Cardiac muscle cell (in vitro differentiated cells and primary cell): ENCODE results near the gene VAMP4. TPM values are rescaled to one million over a fixed set of nuclear protein-coding genes. Genes with fewer than 3 reads are reported as not detected.
"Not testable (repeated sequence)": the region's sequence is repeated elsewhere in the genome, so short reads cannot be mapped to it uniquely, and the experiment has no call there.

Source experiments
- DNase-seq, 2 donors: peaks; one replicate each; pipeline versions ENCODE4 v3.0.0 to v3.0.0-alpha.2; 2010 to 2017; ENCODE audit warnings: low read depth in 1 of 2, low spot score in 1 of 2
- H3K27ac ChIP-seq: fragments of 200-600 bp; sonication (generic); 2 replicates; pipeline ENCODE4 v1.5.1; 2016
- H3K27me3 ChIP-seq: fragments of 200-600 bp; sonication (generic); 2 replicates; pipeline ENCODE4 v1.6.0; 2016; ENCODE audit warnings: control low read depth
- H3K36me3 ChIP-seq: fragments of 200-600 bp; sonication (generic); 2 replicates; pipeline ENCODE4 v1.5.1; 2016; ENCODE audit warnings: control low read depth
- H3K4me1 ChIP-seq: fragments of 200-600 bp; sonication (generic); 2 replicates; pipeline ENCODE4 v1.8.1; 2017; ENCODE audit warnings: low read depth, mild to moderate bottlenecking, mixed run types
- H3K4me3 ChIP-seq: fragments of 200-600 bp; sonication (generic); 2 replicates; pipeline ENCODE4 v1.5.1; 2016; ENCODE audit warnings: mild to moderate bottlenecking
- H3K9me3 ChIP-seq: fragments of 200-600 bp; sonication (generic); 2 replicates; pipeline ENCODE4 v1.5.1; 2017; ENCODE audit warnings: low read depth, mild to moderate bottlenecking, control low read depth
- polyA plus RNA-seq: library from polyadenylated mRNA; unstranded; fragments of >200 nt; fragmentation: Nextera tagmentation; extraction: Ambion mirVana; gene quantifications from 2 replicates; pipeline ENCODE4 v1.2.1, GENCODE V29; 2016
- total RNA-seq: library from RNA; depleted of rRNA; stranded (reverse); fragments of >200 nt; gene quantifications from 2 replicates; pipeline ENCODE4 v1.2.3, GENCODE V29; 2016
- TF ChIP-seq, protein P1 (sequence below): IDR thresholded peaks from 2 replicates; pipeline ENCODE4 v1.5.1; 2012; ENCODE audit warnings: low read depth, mild to moderate bottlenecking, low read length

VAMP4 gene
- total and polyA plus RNA-seq, 2 experiments from 2014 or later = 6.9 to 9.4 TPM

DNA sequence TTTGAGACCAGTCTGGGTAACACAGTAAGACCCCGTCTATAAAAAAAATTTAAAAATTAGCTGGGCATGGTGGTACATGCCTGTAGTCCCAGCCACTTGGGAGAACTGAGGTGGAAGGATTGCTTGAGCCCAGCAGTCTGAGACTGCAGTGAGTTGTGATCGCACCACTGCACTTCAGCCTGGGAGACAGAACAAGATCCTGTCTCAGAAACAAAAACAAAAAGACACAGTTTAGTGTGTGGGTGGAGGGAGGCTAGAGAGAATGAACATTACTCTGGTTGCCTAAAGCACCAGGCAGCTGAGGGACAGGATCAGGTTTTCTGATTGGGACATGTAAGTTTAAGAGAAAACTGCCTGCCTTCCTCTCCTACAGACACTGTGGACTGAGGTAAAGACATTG, 42.3 kb downstream of the VAMP4 start:
- Histone ChIP-seq H3K9me3 (no peaks in the 10 kb centered on the region), H3K36me3 (no peaks in the 10 kb centered on the region), H3K27ac (no peak overlapping the region), H3K27me3 (no peaks in the 10 kb centered on the region), H3K4me3 (no peak overlapping the region), H3K4me1 (no peaks in the 10 kb centered on the region)
- DNase-seq = no peak
- TF ChIP-seq, protein P1, sequence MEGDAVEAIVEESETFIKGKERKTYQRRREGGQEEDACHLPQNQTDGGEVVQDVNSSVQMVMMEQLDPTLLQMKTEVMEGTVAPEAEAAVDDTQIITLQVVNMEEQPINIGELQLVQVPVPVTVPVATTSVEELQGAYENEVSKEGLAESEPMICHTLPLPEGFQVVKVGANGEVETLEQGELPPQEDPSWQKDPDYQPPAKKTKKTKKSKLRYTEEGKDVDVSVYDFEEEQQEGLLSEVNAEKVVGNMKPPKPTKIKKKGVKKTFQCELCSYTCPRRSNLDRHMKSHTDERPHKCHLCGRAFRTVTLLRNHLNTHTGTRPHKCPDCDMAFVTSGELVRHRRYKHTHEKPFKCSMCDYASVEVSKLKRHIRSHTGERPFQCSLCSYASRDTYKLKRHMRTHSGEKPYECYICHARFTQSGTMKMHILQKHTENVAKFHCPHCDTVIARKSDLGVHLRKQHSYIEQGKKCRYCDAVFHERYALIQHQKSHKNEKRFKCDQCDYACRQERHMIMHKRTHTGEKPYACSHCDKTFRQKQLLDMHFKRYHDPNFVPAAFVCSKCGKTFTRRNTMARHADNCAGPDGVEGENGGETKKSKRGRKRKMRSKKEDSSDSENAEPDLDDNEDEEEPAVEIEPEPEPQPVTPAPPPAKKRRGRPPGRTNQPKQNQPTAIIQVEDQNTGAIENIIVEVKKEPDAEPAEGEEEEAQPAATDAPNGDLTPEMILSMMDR = no peak

DNA sequence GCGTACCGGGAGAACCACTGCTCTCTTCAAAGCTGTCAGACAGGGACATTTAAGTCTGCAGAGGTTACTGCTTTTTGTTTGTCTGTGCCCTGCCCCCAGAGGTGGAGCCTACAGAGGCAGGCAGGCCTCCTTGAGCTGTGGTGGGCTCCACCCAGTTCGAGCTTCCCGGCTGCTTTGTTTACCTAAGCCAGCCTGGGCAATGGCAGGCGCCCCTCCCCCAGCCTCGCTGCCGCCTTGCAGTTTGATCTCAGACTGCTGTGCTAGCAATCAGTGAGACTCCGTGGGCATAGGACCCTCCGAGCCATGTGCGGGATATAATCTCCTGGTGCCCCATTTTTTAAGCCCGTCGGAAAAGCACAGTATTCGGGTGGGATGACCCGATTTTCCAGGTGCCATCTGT, 46.1 kb downstream of the VAMP4 start:
- not testable (repeated sequence) for H3K27ac ChIP-seq, DNase-seq, H3K4me1 ChIP-seq, H3K9me3 ChIP-seq, H3K4me3 ChIP-seq, H3K36me3 ChIP-seq, H3K27me3 ChIP-seq

DNA sequence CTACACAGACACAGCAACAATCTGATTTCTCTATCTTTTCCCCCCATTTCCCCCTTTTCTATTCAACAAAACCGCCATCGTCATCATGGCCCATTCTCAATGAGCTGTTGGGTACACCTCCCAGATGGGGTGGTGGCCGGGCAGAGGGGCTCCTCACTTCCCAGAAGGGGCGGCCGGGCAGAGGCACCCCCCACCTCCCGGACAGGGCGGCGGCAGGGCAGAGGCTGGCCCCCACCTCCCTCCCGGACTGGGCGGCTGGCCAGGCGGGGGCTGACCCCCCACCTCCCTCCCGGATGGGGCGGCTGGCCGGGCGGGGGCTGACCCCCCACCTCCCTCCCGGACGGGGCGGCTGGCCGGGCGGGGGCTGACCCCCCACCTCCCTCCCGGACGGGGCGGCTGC, 48.3 kb downstream of the VAMP4 start:
- H3K9me3 ChIP-seq, H3K36me3 ChIP-seq, H3K27me3 ChIP-seq, DNase-seq, H3K4me3 ChIP-seq, H3K27ac ChIP-seq, H3K4me1 ChIP-seq: not testable (repeated sequence)

DNA sequence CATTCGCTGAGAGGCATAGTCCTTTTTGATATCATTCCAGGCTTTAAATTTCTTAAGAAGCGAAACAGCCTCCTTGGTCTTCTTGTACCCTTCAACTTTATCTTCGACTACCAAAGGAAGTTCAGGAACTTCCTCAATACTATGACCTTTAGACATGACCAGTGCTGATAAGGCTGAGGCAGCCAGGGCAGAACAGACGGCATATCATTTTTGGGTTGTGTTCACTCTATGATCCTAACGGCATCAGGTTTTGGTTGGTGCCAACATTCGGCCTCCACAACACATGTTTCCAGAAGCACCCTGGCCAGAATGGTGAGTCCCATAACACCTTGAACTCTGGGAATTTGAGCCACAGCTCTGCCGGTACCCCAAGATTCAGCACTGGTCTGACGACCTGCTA, 58.0 kb downstream of the VAMP4 start:
- Histone ChIP-seq H3K4me1 (no peaks in the 10 kb centered on the region), H3K4me3 (no peak overlapping the region), H3K27me3 (no peaks in the 10 kb centered on the region), H3K36me3 (no peaks in the 10 kb centered on the region), H3K27ac (no peak overlapping the region), H3K9me3 (no peaks in the 10 kb centered on the region)
- TF ChIP-seq, protein P1 = no peak
- no peak for DNase-seq

DNA sequence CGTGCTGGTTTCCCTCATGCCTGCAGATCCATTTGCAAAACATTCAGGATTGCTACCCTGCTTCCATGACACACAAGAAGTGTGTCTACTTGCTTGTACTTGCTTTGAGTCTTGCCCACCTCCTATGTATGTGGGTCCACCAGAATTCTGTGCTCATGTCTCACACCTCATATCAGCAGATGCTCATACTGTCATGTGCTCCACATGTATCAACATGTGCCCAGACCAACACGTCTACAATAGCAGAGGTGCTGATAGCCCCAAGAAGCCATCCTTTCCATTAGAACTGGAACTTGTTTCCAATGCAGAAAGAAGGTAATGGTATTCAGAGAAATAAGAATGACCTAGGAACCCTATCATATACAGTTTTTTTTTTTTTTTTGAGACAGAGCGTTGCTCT, 61.5 kb downstream of the VAMP4 start:
- H3K9me3 ChIP-seq = no peaks in the 10 kb centered on the region
- no peak overlapping the region for H3K27ac ChIP-seq
- no peaks in the 10 kb centered on the region for H3K4me1 ChIP-seq
- no peak overlapping the region for H3K4me3 ChIP-seq
- no peaks in the 10 kb centered on the region for H3K27me3 ChIP-seq
- TF ChIP-seq, protein P1 = no peak
- H3K36me3 ChIP-seq = no peaks in the 10 kb centered on the region
- no peak for DNase-seq

DNA sequence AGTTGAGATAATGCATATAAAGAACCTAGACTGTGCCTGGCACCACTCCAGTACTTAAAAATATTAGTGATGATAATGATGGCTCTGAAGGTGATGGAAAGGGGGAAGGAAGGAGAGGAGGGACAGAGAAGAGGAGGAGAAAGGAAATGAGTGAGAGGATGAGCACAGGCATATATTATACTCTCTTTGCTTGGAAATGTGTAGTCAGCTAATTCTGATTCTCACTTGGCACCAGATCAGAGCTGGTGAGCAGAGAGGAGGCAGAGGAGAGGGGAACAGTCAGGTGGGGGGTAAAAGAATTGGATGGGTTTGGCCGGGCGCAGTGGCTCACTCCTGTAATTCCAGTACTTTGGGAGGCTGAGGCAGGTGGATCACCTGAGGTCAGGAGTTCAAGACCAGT, 65.0 kb downstream of the VAMP4 start:
- Histone ChIP-seq H3K27me3 (no peaks in the 10 kb centered on the region), H3K4me3 (no peak overlapping the region), H3K36me3 (no peaks in the 10 kb centered on the region), H3K4me1 (no peaks in the 10 kb centered on the region), H3K9me3 (no peaks in the 10 kb centered on the region), H3K27ac (no peak overlapping the region)
- TF ChIP-seq, protein P1 = no peak
- no peak for DNase-seq
